Spleen (tissue), 7 donors: ENCODE measurements around the gene AMN1.

Experiments
- POLR2A ChIP-seq, 3 donors: fragments of 450-650 bp; IDR thresholded peaks; one replicate each; pipeline ENCODE4 v1.5.1; 2017; ENCODE audit warnings: antibody characterized with exemption in 3 of 3, mild to moderate bottlenecking in 1 of 3
- POLR2AphosphoS5 ChIP-seq, 3 donors: sonication (generic); formaldehyde crosslinking; IDR thresholded peaks; one replicate each; pipeline ENCODE4 v1.5.1; 2017; ENCODE audit warnings: antibody characterized with exemption in 3 of 3
- TF ChIP-seq, protein P1 (sequence below), 11 experiments: fragments of 200-600 bp in 7 of 11; fragments of 450-650 bp in 4 of 11; sonication (generic) in 4 of 11; IDR thresholded peaks in 8 of 11; conservative IDR thresholded peaks in 3 of 11; 1 replicate in 7 of 11; 2 replicates in 4 of 11; pipeline versions ENCODE4 v1.4.0 to v1.8.0; 2016 to 2021; ENCODE audit warnings: antibody characterized with exemption in 11 of 11, inconsistent platforms in 4 of 11, mild to moderate bottlenecking in 1 of 11
- donor health status: DM: no; HTN: no; CAD: no; lungs with moderate emphysema.
- donor health status: DM: no; HTN: no; CAD: no.
- donor health status: DM: no; HTN: no; CAD: no.

DNA sequence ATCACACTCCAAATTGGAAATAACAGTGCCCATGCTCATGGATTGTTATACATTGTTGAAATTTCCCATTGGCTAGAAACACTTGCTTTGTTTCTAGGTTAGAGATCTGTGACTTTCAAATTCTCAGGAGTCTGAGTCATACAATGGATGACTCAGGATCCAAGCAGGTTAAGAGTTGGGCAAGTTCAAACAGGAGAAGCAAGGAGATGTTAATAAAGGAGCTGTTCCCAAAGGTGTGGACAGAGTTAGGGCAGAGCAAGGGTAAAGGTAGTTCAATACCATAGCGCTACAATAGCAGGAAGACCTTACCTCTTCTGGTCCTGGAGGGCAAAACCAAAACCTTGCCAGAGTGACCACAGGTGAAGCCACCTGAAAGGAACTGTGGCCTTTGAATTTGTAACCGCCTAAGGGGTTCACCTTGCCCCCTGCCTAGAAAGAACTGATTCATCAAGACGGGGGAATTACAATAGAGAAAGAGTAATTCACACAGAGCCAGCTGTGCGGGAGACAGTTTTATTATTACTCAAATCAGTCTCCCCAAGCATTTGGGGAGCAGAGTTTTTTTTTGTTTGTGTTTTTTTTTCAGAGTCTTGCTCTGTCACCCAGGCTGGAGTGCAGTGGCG lies 4.2 kb upstream of the AMN1 start:
- no peak for TF ChIP-seq POLR2A (IDR thresholded peaks at IDR 0.05)
- TF ChIP-seq, protein P1, sequence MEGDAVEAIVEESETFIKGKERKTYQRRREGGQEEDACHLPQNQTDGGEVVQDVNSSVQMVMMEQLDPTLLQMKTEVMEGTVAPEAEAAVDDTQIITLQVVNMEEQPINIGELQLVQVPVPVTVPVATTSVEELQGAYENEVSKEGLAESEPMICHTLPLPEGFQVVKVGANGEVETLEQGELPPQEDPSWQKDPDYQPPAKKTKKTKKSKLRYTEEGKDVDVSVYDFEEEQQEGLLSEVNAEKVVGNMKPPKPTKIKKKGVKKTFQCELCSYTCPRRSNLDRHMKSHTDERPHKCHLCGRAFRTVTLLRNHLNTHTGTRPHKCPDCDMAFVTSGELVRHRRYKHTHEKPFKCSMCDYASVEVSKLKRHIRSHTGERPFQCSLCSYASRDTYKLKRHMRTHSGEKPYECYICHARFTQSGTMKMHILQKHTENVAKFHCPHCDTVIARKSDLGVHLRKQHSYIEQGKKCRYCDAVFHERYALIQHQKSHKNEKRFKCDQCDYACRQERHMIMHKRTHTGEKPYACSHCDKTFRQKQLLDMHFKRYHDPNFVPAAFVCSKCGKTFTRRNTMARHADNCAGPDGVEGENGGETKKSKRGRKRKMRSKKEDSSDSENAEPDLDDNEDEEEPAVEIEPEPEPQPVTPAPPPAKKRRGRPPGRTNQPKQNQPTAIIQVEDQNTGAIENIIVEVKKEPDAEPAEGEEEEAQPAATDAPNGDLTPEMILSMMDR (IDR thresholded peaks at IDR 0.05 in 8 of 11, conservative IDR thresholded peaks at IDR 0.05 in 3 of 11) = no peak
- TF ChIP-seq POLR2AphosphoS5 (IDR thresholded peaks at IDR 0.05) = no peak
